ENCODE measurements around the gene NDUFAF3.

- TF ChIP-seq POLR2A (IDR thresholded peaks at IDR 0.05; ENCODE audit: low read length), result no peak
- no peak for TF ChIP-seq GATA1 (IDR thresholded peaks at IDR 0.05; ENCODE audit: low read depth, low read length)
These were observed 10.9 kb downstream of the NDUFAF3 start for GRCh38 chr3:49032646-49033304.
